ENCODE data around the gene CAPN3. TPM values are rescaled to one million over a fixed set of nuclear protein-coding genes. Genes with fewer than 3 reads are reported as not detected.

Gene CAPN3
- total RNA-seq, 2 experiments from 2014 or later: 8.2 to 8.7 TPM

GRCh38 chr15:42352401-42352800, 6.9 kb upstream of the CAPN3 start:
- Mint-ChIP-seq H3K9me3 (no peaks in the 10 kb centered on the region), H3K4me3 (no peak overlapping the region), H3K36me3 (ENCODE audit: low read depth) (peaks cover 60% of the 10 kb centered on the region), H3K27me3 (no peaks in the 10 kb centered on the region), H3K27ac (no peak overlapping the region), H3K4me1 (ENCODE audit: low read depth) (no peaks in the 10 kb centered on the region)
- ChIA-PET CTCF (no interaction called here), POLR2A (no interaction called here)
- Histone ChIP-seq H3K27ac (ENCODE audit: low read depth in 1 of 2, low read length in 2 of 2) (no peak overlapping the region), H3K27me3 (ENCODE audit: control insufficient read depth in 1 of 2, insufficient read depth in 2 of 2, low read length in 2 of 2) (no peaks in the 10 kb centered on the region), H3K4me1 (ENCODE audit: insufficient read depth, low read length) (no peaks in the 10 kb centered on the region), H3K4me3 (ENCODE audit: low read length) (no peak overlapping the region), H3K9me3 (ENCODE audit: control insufficient read depth in 1 of 2, insufficient read depth in 1 of 2, low read length in 2 of 2) (no peaks in the 10 kb centered on the region), H3K36me3 (ENCODE audit: insufficient read depth, low read length) (peaks cover 42% of the 10 kb centered on the region)
- no peak for DNase-seq
- intact Hi-C loops (cut with DNase I, micrococcal nuclease): no loop called here
- ATAC-seq (ENCODE audit: poor library complexity): no peak
- no peak for TF ChIP-seq CTCF (IDR thresholded peaks at IDR 0.05)

DNA sequence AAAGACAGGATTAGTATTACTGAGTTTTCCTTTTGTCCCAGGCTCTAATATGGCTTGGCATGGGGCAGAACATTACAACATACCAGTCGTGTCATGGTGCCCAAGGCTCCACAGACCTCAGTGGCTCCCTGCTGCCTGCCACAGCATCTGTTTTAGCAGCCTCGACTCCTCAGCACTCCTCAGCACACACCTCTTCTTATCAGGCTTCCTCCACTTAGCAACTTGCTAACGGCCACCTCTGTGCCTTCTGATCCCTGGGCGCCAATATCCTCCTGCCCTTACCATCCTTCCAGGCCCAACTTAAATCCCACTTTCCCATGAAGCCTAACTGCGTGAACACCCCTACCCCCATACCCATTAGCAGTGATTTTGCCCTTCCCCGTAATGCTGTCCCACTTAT, 6.2 kb upstream of the CAPN3 start:
- H3K27ac ChIP-seq (ENCODE audit: low read depth in 1 of 2, low read length in 2 of 2): no peak overlapping the region
- H3K36me3 ChIP-seq (ENCODE audit: insufficient read depth, low read length): peaks cover 42% of the 10 kb centered on the region
- ATAC-seq (ENCODE audit: poor library complexity) (no peak), DNase-seq (no peak)
- no peak overlapping the region for H3K4me3 ChIP-seq (ENCODE audit: low read length)
- H3K4me1 Mint-ChIP-seq (ENCODE audit: low read depth): no peaks in the 10 kb centered on the region
- no peaks in the 10 kb centered on the region for H3K9me3 ChIP-seq (ENCODE audit: control insufficient read depth in 1 of 2, insufficient read depth in 1 of 2, low read length in 2 of 2)
- H3K4me3 Mint-ChIP-seq: no peak overlapping the region
- ChIA-PET POLR2A (no interaction called here), CTCF (no interaction called here)
- H3K27ac Mint-ChIP-seq: no peak overlapping the region
- H3K36me3 Mint-ChIP-seq (ENCODE audit: low read depth): peaks cover 53% of the 10 kb centered on the region
- H3K27me3 Mint-ChIP-seq: no peaks in the 10 kb centered on the region
- H3K4me1 ChIP-seq (ENCODE audit: insufficient read depth, low read length): no peaks in the 10 kb centered on the region
- H3K27me3 ChIP-seq (ENCODE audit: control insufficient read depth in 1 of 2, insufficient read depth in 2 of 2, low read length in 2 of 2): no peaks in the 10 kb centered on the region
- H3K9me3 Mint-ChIP-seq: no peaks in the 10 kb centered on the region
- intact Hi-C loops (cut with DNase I, micrococcal nuclease): no loop called here
- no peak for TF ChIP-seq CTCF (IDR thresholded peaks at IDR 0.05)

- no peaks in the 10 kb centered on the region for H3K4me1 Mint-ChIP-seq (ENCODE audit: low read depth)
- H3K4me3 Mint-ChIP-seq: no peak overlapping the region
- no peaks in the 10 kb centered on the region for H3K9me3 Mint-ChIP-seq
Observed at GRCh38 chr15:42354824-42355223, 4.5 kb upstream of the CAPN3 start.

More at GRCh38 chr15:42354824-42355223, 4.5 kb upstream of the CAPN3 start:
- Histone ChIP-seq H3K27ac (ENCODE audit: low read depth in 1 of 2, low read length in 2 of 2) (no peak overlapping the region), H3K4me3 (ENCODE audit: low read length) (no peak overlapping the region), H3K9me3 (ENCODE audit: control insufficient read depth in 1 of 2, insufficient read depth in 1 of 2, low read length in 2 of 2) (no peaks in the 10 kb centered on the region), H3K4me1 (ENCODE audit: insufficient read depth, low read length) (no peaks in the 10 kb centered on the region), H3K27me3 (ENCODE audit: control insufficient read depth in 1 of 2, insufficient read depth in 2 of 2, low read length in 2 of 2) (no peaks in the 10 kb centered on the region), H3K36me3 (ENCODE audit: insufficient read depth, low read length) (peaks cover 31% of the 10 kb centered on the region)
- ChIA-PET CTCF (interaction anchor here (0.6 kb wide), 1 partner anchor 15 kb away, joined by 3 read pairs; no protein-coding TSS in a partner anchor), POLR2A (no interaction called here)
- no peak for DNase-seq
- intact Hi-C loops (cut with DNase I, micrococcal nuclease): no loop called here
- H3K36me3 Mint-ChIP-seq (ENCODE audit: low read depth): peaks cover 49% of the 10 kb centered on the region
- ATAC-seq (ENCODE audit: poor library complexity): no peak
- no peaks in the 10 kb centered on the region for H3K27me3 Mint-ChIP-seq
- no peak for TF ChIP-seq CTCF (IDR thresholded peaks at IDR 0.05)
- no peak overlapping the region for H3K27ac Mint-ChIP-seq
